HepG2 (cell line): Measurements from ENCODE around the gene CCDC57. TPM values are rescaled to one million over a fixed set of nuclear protein-coding genes. Genes with fewer than 3 reads are reported as not detected.

Experiments
- CBX2 ChIP-seq, 2 experiments: fragments of 200-600 bp in 1 of 2; sonication (generic); formaldehyde crosslinking in 1 of 2; IDR thresholded peaks; 2 replicates each; pipeline versions ENCODE4 v1.7.0 to v1.8.1; 2018 to 2022; ENCODE audit warnings: low read depth in 2 of 2, low read length in 1 of 2, mild to moderate bottlenecking in 1 of 2, missing genetic modification reagents in 1 of 2
- ETS1 ChIP-seq: sonication (generic); formaldehyde crosslinking; IDR thresholded peaks from 2 replicates; pipeline ENCODE4 v1.4.0; 2020; ENCODE audit warnings: missing genetic modification reagents
- GABPA ChIP-seq, 2 experiments: IDR thresholded peaks; 2 replicates each; pipeline ENCODE4 v1.6.1; 2011 to 2016; ENCODE audit warnings: low read depth in 2 of 2, low read length in 1 of 2, missing biosample characterization in 1 of 2, missing genetic modification characterization in 1 of 2
- HIVEP1 ChIP-seq: sonication (generic); formaldehyde crosslinking; IDR thresholded peaks from 2 replicates; pipeline ENCODE4 v1.4.0; 2020; ENCODE audit warnings: mild to moderate bottlenecking, missing genetic modification reagents
- MIER3 ChIP-seq: IDR thresholded peaks from 2 replicates; pipeline ENCODE4 v1.6.1; 2016; ENCODE audit warnings: missing compliant biosample characterization, borderline replicate concordance
- NAIF1 ChIP-seq: sonication (generic); formaldehyde crosslinking; IDR thresholded peaks from 2 replicates; pipeline ENCODE4 v1.5.0; 2020; ENCODE audit warnings: mild to moderate bottlenecking, missing genetic modification reagents, borderline replicate concordance
- RAD21 ChIP-seq: fragments of 450-650 bp; formaldehyde crosslinking; IDR thresholded peaks from 2 replicates; pipeline ENCODE4 v1.5.0; 2020; ENCODE audit warnings: mild to moderate bottlenecking
- TAF1 ChIP-seq: sonication (generic); formaldehyde crosslinking; IDR thresholded peaks from 2 replicates; pipeline ENCODE4 v1.4.0; 2020; ENCODE audit warnings: missing genetic modification reagents
- TEF ChIP-seq: sonication (generic); formaldehyde crosslinking; IDR thresholded peaks from 2 replicates; pipeline ENCODE4 v1.5.0; 2020; ENCODE audit warnings: missing genetic modification reagents
- ZEB1 ChIP-seq: IDR thresholded peaks from 2 replicates; pipeline ENCODE4 v1.6.1; 2012; ENCODE audit warnings: mild to moderate bottlenecking, low read depth, inconsistent platforms; ENCODE audit not compliant: insufficient replicate concordance
- ZFP82 ChIP-seq: sonication (generic); formaldehyde crosslinking; IDR thresholded peaks from 2 replicates; pipeline ENCODE4 v1.5.1; 2020; ENCODE audit warnings: mild to moderate bottlenecking, missing genetic modification reagents, borderline replicate concordance
- ZMYM3 ChIP-seq: sonication (generic); formaldehyde crosslinking; IDR thresholded peaks from 2 replicates; pipeline ENCODE4 v1.5.1; 2020; ENCODE audit warnings: mild to moderate bottlenecking, missing genetic modification reagents
- ZNF747 ChIP-seq: sonication (generic); formaldehyde crosslinking; IDR thresholded peaks from 2 replicates; pipeline ENCODE4 v1.8.1; 2023; ENCODE audit warnings: missing genetic modification reagents, mild to moderate bottlenecking, borderline replicate concordance
- ZNF761 ChIP-seq: sonication (generic); formaldehyde crosslinking; conservative IDR thresholded peaks from 2 replicates; pipeline ENCODE4 v1.4.0; 2020; ENCODE audit warnings: mild to moderate bottlenecking, missing genetic modification reagents
- ZNF781 ChIP-seq: sonication (generic); formaldehyde crosslinking; IDR thresholded peaks from 2 replicates; pipeline ENCODE4 v1.5.1; 2020; ENCODE audit warnings: borderline replicate concordance, mild to moderate bottlenecking, missing genetic modification reagents; ENCODE audit errors: not compliant biosample characterization
- ZSCAN5A ChIP-seq: sonication (generic); formaldehyde crosslinking; IDR thresholded peaks from 2 replicates; pipeline ENCODE4 v1.8.0; 2022; ENCODE audit warnings: mild to moderate bottlenecking, missing genetic modification reagents, borderline replicate concordance
- polyA plus RNA-seq, 8 experiments: library from polyadenylated mRNA; depleted of rRNA in 3 of 8; stranded (reverse) in 7 of 8; unstranded in 1 of 8; fragments of >200 nt; fragmentation: Illumina TruSeq in 4 of 8; extraction: Trizol in 4 of 8; gene quantifications; 2 replicates each; pipeline versions ENCODE4 v1.2.1 to v1.2.3, GENCODE V29; 2011 to 2016; ENCODE audit warnings: low read depth in 4 of 8, missing spikeins in 1 of 8, mixed read lengths in 1 of 8; ENCODE audit not compliant: insufficient read depth in 1 of 8
- total RNA-seq, 5 experiments: library from RNA; depleted of rRNA; stranded (reverse); fragments of >200 nt; fragmentation: Illumina TruSeq; extraction: Trizol; gene quantifications; 2 replicates each; pipeline ENCODE4 v1.2.3, GENCODE V29; 2016; ENCODE audit warnings: low read depth in 1 of 5
- TF ChIP-seq, protein P1 (sequence below): sonication (generic); formaldehyde crosslinking; IDR thresholded peaks from 2 replicates; pipeline ENCODE4 v1.4.0; 2020; ENCODE audit warnings: missing genetic modification reagents
- TF ChIP-seq, protein P2 (sequence below): sonication (generic); formaldehyde crosslinking; IDR thresholded peaks from 2 replicates; pipeline ENCODE4 v1.4.0; 2020; ENCODE audit warnings: low read depth, mild to moderate bottlenecking, missing genetic modification reagents
- TF ChIP-seq, protein P3 (sequence below): IDR thresholded peaks from 2 replicates; pipeline ENCODE4 v1.6.1; 2016; ENCODE audit warnings: mild to moderate bottlenecking, missing biosample characterization, missing genetic modification reagents
- TF ChIP-seq, protein P4 (sequence below): sonication (generic); formaldehyde crosslinking; IDR thresholded peaks from 2 replicates; pipeline ENCODE4 v1.8.0; 2022; ENCODE audit warnings: mild to moderate bottlenecking, missing genetic modification reagents, moderate library complexity

Gene CCDC57
- total and polyA plus RNA-seq, 2 of the 13 experiments (the other 11 are each of a cell fraction or from before 2014, with no cell fraction given), result 59.3 to 59.9 TPM

DNA sequence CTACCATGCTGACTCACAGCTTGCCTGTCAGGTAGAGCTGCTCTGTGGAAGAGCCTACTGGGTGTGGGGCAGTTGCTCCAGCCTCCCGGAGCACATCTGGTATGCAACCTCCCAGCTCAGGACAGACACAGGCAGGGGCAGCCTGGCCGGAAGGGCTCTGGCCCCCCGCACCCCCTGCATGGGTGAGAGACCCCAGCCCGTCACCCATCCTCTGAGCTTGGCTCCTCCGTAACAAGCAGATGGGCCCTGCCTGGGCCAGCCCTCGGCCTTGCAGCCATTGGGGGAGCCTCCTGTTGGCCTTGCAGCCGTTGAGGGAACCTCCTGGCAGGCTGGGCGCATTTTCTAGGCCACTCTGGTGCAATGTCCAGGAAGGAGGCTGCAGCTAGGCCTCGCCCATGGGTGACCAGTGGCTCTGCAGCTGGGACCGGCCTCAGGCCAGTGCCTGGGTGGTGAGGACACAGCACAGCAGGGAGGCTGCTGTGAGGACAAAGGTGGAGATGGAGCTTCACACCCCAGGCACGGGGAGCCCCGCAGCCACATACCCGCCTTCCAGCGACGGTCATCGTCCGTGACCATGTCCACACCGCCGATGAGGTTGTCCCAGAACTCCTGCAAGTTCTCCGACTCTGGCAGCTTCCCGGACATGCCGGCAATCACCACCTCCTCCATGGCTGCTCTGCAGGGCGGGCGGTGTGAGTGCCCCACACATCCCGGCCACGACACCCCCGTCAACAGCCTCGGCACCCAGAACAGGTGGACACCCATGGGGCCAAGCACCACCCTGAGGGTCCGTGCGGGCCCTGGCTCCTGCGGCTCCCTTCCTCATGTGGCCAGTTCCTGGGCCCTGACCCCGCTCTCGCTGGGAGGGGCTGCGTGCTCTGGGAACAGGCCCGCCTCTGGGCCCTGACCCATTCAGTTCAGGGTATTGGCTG, 116.6 kb downstream of the CCDC57 start (continued):
- TF ChIP-seq, protein P1, sequence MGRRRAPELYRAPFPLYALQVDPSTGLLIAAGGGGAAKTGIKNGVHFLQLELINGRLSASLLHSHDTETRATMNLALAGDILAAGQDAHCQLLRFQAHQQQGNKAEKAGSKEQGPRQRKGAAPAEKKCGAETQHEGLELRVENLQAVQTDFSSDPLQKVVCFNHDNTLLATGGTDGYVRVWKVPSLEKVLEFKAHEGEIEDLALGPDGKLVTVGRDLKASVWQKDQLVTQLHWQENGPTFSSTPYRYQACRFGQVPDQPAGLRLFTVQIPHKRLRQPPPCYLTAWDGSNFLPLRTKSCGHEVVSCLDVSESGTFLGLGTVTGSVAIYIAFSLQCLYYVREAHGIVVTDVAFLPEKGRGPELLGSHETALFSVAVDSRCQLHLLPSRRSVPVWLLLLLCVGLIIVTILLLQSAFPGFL (CRISPR knock-in tag), result no peak
- TF ChIP-seq, protein P2, sequence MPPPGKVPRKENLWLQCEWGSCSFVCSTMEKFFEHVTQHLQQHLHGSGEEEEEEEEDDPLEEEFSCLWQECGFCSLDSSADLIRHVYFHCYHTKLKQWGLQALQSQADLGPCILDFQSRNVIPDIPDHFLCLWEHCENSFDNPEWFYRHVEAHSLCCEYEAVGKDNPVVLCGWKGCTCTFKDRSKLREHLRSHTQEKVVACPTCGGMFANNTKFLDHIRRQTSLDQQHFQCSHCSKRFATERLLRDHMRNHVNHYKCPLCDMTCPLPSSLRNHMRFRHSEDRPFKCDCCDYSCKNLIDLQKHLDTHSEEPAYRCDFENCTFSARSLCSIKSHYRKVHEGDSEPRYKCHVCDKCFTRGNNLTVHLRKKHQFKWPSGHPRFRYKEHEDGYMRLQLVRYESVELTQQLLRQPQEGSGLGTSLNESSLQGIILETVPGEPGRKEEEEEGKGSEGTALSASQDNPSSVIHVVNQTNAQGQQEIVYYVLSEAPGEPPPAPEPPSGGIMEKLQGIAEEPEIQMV (CRISPR knock-in tag), result no peak
- TF ChIP-seq TAF1 (peak; percentile 17; the same call in 1 of the 2 replicates), GABPA (IDR thresholded peaks at IDR 0.05; ENCODE audit: low read depth, low read length) (no peak), GABPA (CRISPR knock-in tag; IDR thresholded peaks at IDR 0.05; ENCODE audit: low read depth) (no peak), ZNF747 (CRISPR knock-in tag) (0 out of 2 replicates have a peak, but pooled peaks have one; percentile 23), ZEB1 (no peak), ZNF781 (CRISPR knock-in tag) (no peak), CBX2 (IDR thresholded peaks at IDR 0.05; ENCODE audit: low read depth, low read length) (no peak), CBX2 (CRISPR knock-in tag; IDR thresholded peaks at IDR 0.05; ENCODE audit: low read depth) (no peak), HIVEP1 (CRISPR knock-in tag) (peak; percentile 49), ZSCAN5A (CRISPR knock-in tag) (no peak), ZMYM3 (CRISPR knock-in tag) (no peak), ZNF761 (CRISPR knock-in tag) (no peak), NAIF1 (CRISPR knock-in tag) (no peak), MIER3 (CRISPR knock-in tag) (no peak), ETS1 (CRISPR knock-in tag) (no peak), TEF (no peak), ZFP82 (CRISPR knock-in tag) (no peak), RAD21 (no peak)
- TF ChIP-seq, protein P3, sequence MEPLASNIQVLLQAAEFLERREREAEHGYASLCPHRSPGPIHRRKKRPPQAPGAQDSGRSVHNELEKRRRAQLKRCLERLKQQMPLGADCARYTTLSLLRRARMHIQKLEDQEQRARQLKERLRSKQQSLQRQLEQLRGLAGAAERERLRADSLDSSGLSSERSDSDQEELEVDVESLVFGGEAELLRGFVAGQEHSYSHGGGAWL (CRISPR knock-in tag), result no peak; the same call in 1 of the 2 replicates
- TF ChIP-seq, protein P4, sequence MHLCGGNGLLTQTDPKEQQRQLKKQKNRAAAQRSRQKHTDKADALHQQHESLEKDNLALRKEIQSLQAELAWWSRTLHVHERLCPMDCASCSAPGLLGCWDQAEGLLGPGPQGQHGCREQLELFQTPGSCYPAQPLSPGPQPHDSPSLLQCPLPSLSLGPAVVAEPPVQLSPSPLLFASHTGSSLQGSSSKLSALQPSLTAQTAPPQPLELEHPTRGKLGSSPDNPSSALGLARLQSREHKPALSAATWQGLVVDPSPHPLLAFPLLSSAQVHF, result no peak
